Neural progenitor cell (in vitro differentiated cells): ENCODE data around the gene CACNB1. TPM values are rescaled to one million over a fixed set of nuclear protein-coding genes. Genes with fewer than 3 reads are reported as not detected.

Experiments
- DNase-seq: peaks from one replicate; pipeline ENCODE4 v3.0.0-alpha.2; 2016; ENCODE audit warnings: low spot score
- H2AFZ ChIP-seq: fragments of 200-600 bp; sonication (generic); replicated peaks from 2 replicates; pipeline ENCODE4 v1.6.1; 2016; ENCODE audit warnings: antibody characterized with exemption
- H3F3A ChIP-seq: fragments of 200-600 bp; sonication (generic); 2 replicates; pipeline ENCODE4 v1.6.1; 2016; ENCODE audit warnings: antibody characterized with exemption, low read depth
- H3K27ac ChIP-seq: fragments of 200-600 bp; sonication (generic); 2 replicates; pipeline ENCODE4 v1.5.1; 2016; ENCODE audit warnings: mild to moderate bottlenecking
- H3K27me3 ChIP-seq: fragments of 200-600 bp; sonication (generic); 2 replicates; pipeline ENCODE4 v1.6.1; 2016; ENCODE audit warnings: mild to moderate bottlenecking, moderate library complexity
- H3K36me3 ChIP-seq: fragments of 200-600 bp; sonication (generic); 2 replicates; pipeline ENCODE4 v1.5.1; 2016
- H3K4me1 ChIP-seq: fragments of 200-600 bp; sonication (generic); 2 replicates; pipeline ENCODE4 v1.6.1; 2016; ENCODE audit warnings: mixed run types
- H3K4me2 ChIP-seq: fragments of 200-600 bp; sonication (generic); 2 replicates; pipeline ENCODE4 v1.6.1; 2016
- H3K4me3 ChIP-seq: fragments of 200-600 bp; sonication (generic); 2 replicates; pipeline ENCODE4 v1.5.1; 2016
- H3K79me2 ChIP-seq: fragments of 200-600 bp; sonication (generic); 2 replicates; pipeline ENCODE4 v1.6.1; 2016; ENCODE audit warnings: low read depth
- H3K9ac ChIP-seq: fragments of 200-600 bp; sonication (generic); 2 replicates; pipeline ENCODE4 v1.6.1; 2016
- H3K9me3 ChIP-seq: fragments of 200-600 bp; sonication (generic); 2 replicates; pipeline ENCODE4 v1.5.1; 2016; ENCODE audit warnings: low read depth
- H4K20me1 ChIP-seq: fragments of 200-600 bp; sonication (generic); 2 replicates; pipeline ENCODE4 v1.6.1; 2016; ENCODE audit warnings: low read depth
- H3K27ac Mint-ChIP-seq: 3 replicates; pipeline ENCODE4 v1.8.0; 2021; ENCODE audit warnings: mixed read lengths
- H3K27me3 Mint-ChIP-seq: 2 replicates; pipeline ENCODE4 v1.8.0; 2022; ENCODE audit warnings: low read depth, mild to moderate bottlenecking, inconsistent platforms, moderate library complexity, mixed read lengths; ENCODE audit not compliant: insufficient read depth
- H3K36me3 Mint-ChIP-seq: 3 replicates; pipeline ENCODE4 v1.8.0; 2021; ENCODE audit warnings: mixed read lengths
- H3K4me1 Mint-ChIP-seq: 3 replicates; pipeline ENCODE4 v1.8.0; 2021; ENCODE audit warnings: mixed read lengths
- H3K4me3 Mint-ChIP-seq: 3 replicates; pipeline ENCODE4 v1.8.0; 2021; ENCODE audit warnings: mild to moderate bottlenecking, moderate library complexity, mixed read lengths
- H3K9me3 Mint-ChIP-seq: 3 replicates; pipeline ENCODE4 v1.8.0; 2020; ENCODE audit warnings: mixed read lengths
- EZH2 ChIP-seq: fragments of 200-600 bp; sonication (generic); IDR thresholded peaks from 2 replicates; pipeline ENCODE4 v1.6.1; 2017; ENCODE audit warnings: antibody characterized with exemption, mild to moderate bottlenecking, moderate library complexity
- EZH2phosphoT487 ChIP-seq: fragments of 200-600 bp; sonication (generic); IDR thresholded peaks from 2 replicates; pipeline ENCODE4 v1.6.1; 2017; ENCODE audit warnings: antibody characterized with exemption
- total RNA-seq: library from RNA; depleted of rRNA; stranded (reverse); fragments of >200 nt; gene quantifications from 2 replicates; pipeline ENCODE4 v1.2.3, GENCODE V29; 2015; ENCODE audit warnings: low replicate concordance
- TF ChIP-seq, protein P1 (sequence below): fragments of 200-600 bp; sonication (generic); IDR thresholded peaks from 2 replicates; pipeline ENCODE4 v1.5.1; 2017; ENCODE audit warnings: antibody characterized with exemption, mild to moderate bottlenecking

The CACNB1 gene
- total RNA-seq, 1 donor from 2014 or later: 6.3 TPM

DNA sequence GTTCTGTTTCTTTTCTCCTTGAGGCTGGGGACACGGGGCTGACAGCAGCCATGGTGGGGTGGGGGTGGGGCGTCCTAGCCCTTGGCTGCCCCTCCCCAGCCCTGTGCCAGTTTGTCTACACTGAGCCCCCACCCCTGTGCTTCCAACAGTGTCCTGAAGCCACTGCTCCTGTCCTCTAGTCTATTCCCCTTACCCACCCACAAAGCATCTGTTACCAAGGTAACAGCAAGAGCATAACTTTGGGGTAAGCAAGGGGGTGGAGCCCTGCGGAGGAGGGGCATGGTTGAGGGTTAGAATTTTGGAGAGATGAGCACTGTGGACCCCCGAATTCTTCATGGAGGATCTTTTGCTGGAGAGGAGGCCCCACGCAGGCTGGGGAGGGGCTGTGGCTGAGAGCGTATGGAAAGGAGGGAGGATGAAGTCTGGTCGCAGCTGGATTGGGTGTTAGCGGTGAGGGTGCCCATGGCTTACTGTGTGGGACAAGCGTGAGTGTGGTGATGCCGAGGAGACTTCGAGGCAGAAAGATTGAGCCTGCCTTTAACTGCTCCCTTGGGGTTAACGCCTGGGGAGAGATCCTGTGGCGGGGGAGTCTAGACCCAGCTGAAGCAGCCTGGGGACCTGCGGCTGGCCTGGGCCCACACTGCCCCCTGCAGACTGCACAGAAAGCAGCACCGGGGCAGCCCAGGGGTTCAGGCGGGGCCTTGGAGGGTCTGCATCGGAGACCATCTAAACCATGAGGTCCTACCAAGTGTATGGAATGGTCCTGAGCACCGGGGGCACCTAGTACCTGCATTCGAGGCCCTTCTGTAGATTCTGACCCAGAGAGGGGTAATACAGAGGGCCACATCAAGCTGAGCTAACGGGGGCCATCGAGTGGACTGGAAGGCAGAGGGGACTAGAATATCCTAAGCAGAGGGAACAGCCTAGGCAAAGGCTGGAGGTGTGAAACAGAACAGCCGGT, 34.4 kb upstream of the CACNB1 start:
- TF ChIP-seq, protein P1, sequence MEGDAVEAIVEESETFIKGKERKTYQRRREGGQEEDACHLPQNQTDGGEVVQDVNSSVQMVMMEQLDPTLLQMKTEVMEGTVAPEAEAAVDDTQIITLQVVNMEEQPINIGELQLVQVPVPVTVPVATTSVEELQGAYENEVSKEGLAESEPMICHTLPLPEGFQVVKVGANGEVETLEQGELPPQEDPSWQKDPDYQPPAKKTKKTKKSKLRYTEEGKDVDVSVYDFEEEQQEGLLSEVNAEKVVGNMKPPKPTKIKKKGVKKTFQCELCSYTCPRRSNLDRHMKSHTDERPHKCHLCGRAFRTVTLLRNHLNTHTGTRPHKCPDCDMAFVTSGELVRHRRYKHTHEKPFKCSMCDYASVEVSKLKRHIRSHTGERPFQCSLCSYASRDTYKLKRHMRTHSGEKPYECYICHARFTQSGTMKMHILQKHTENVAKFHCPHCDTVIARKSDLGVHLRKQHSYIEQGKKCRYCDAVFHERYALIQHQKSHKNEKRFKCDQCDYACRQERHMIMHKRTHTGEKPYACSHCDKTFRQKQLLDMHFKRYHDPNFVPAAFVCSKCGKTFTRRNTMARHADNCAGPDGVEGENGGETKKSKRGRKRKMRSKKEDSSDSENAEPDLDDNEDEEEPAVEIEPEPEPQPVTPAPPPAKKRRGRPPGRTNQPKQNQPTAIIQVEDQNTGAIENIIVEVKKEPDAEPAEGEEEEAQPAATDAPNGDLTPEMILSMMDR: peak; percentile 79
- no peak for TF ChIP-seq EZH2
- peak overlapping the region; percentile 92 for H2AFZ ChIP-seq
- no peak overlapping the region for H3K27ac ChIP-seq
- Mint-ChIP-seq H3K27me3 (peaks cover 4% of the 10 kb centered on the region), H3K9me3 (no peaks in the 10 kb centered on the region), H3K36me3 (no peaks in the 10 kb centered on the region), H3K4me3 (peak overlapping the region; percentile 26), H3K27ac (peak overlapping the region; percentile 40), H3K4me1 (peaks cover 30% of the 10 kb centered on the region)
- peaks cover 18% of the 10 kb centered on the region for H3K4me1 ChIP-seq
- H3K9me3 ChIP-seq: no peaks in the 10 kb centered on the region
- H3K79me2 ChIP-seq: no peaks in the 10 kb centered on the region
- H3K36me3 ChIP-seq: no peaks in the 10 kb centered on the region
- H3K9ac ChIP-seq: no peak overlapping the region
- DNase-seq: peak; percentile 78
- peaks cover 1% of the 10 kb centered on the region for H3K27me3 ChIP-seq
- H3F3A ChIP-seq: peaks cover 9% of the 10 kb centered on the region
- peak overlapping the region; percentile 67 for H3K4me2 ChIP-seq
- no peaks in the 10 kb centered on the region for H4K20me1 ChIP-seq
- H3K4me3 ChIP-seq: peak overlapping the region; percentile 30

DNA sequence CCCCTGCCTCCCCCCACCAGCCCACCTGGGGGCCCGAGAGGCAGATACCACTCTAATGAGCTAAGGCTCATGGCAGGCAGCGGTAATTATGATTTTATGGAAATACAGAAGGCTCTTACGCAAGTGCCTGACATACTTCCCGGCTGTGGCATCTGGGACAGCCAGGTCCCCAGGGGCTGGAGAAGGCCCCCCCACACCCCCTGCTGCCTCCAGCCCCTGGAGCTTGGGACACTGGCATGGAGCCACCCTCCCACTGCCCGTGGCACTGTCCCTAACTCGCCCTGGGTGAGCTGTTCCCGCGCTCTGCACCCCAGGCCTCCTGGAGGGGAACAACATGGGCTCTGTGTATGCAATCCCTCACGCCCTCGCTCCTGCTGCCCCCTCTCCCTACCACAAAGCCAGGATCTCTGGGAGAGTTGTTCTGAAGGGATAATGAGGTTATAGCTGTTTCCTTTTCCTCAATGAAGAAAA, 33.7 kb upstream of the CACNB1 start:
- Histone ChIP-seq H3K27me3 (peaks cover 9% of the 10 kb centered on the region), H3K27ac (no peak overlapping the region), H3K79me2 (no peaks in the 10 kb centered on the region), H3F3A (peaks cover 4% of the 10 kb centered on the region), H4K20me1 (no peaks in the 10 kb centered on the region), H3K4me2 (peak overlapping the region; percentile 67), H3K9ac (no peak overlapping the region), H3K36me3 (no peaks in the 10 kb centered on the region), H3K4me3 (no peak overlapping the region), H3K9me3 (no peaks in the 10 kb centered on the region), H2AFZ (peak overlapping the region; percentile 92), H3K4me1 (peaks cover 22% of the 10 kb centered on the region)
- H3K27ac Mint-ChIP-seq: peak overlapping the region; percentile 40
- no peak overlapping the region for H3K4me3 Mint-ChIP-seq
- H3K9me3 Mint-ChIP-seq: no peaks in the 10 kb centered on the region
- TF ChIP-seq, protein P1: no peak
- TF ChIP-seq EZH2 (no peak), EZH2phosphoT487 (no peak)
- H3K27me3 Mint-ChIP-seq: peaks cover 6% of the 10 kb centered on the region
- no peak for DNase-seq
- H3K36me3 Mint-ChIP-seq: no peaks in the 10 kb centered on the region
- H3K4me1 Mint-ChIP-seq: peaks cover 32% of the 10 kb centered on the region

DNA sequence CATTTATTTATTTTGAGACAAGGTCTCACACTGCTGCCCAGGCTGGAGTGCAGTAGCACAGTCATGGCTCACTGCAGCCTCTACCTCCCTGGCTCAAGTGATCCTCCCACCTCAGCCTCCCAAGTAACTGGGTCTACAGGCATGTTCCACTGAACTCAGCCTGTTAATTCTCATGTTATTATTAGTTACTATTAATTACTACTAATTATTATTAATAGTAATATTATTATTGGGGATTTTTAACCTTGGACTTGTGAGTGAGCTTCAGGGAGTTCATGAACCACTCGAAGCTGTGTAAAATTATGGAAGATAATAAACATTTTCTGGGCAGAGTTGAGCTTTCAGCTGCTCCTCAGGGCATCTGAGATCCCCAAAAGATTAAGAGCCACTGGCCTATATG, 32.9 kb upstream of the CACNB1 start:
- peaks cover 16% of the 10 kb centered on the region for H3K27me3 ChIP-seq
- peaks cover 8% of the 10 kb centered on the region for H3K27me3 Mint-ChIP-seq

More for the DNA sequence above, 32.9 kb upstream of the CACNB1 start:
- Histone ChIP-seq H3F3A (no peaks in the 10 kb centered on the region), H3K79me2 (no peaks in the 10 kb centered on the region), H2AFZ (no peak overlapping the region), H3K27ac (no peak overlapping the region), H3K4me3 (no peak overlapping the region), H3K9ac (no peak overlapping the region), H3K4me1 (peaks cover 23% of the 10 kb centered on the region), H3K4me2 (no peak overlapping the region), H3K36me3 (no peaks in the 10 kb centered on the region), H4K20me1 (no peaks in the 10 kb centered on the region), H3K9me3 (no peaks in the 10 kb centered on the region)
- Mint-ChIP-seq H3K4me1 (peaks cover 31% of the 10 kb centered on the region), H3K36me3 (no peaks in the 10 kb centered on the region), H3K4me3 (no peak overlapping the region), H3K9me3 (no peaks in the 10 kb centered on the region), H3K27ac (no peak overlapping the region)
- no peak for DNase-seq
- TF ChIP-seq EZH2phosphoT487 (no peak), EZH2 (no peak)
- TF ChIP-seq, protein P1: no peak
